ENCODE data around the gene CPTP.
"Not testable (repeated sequence)": the region's sequence is repeated elsewhere in the genome, so short reads cannot be mapped to it uniquely, and the experiment has no call there.

Gene CPTP

DNA sequence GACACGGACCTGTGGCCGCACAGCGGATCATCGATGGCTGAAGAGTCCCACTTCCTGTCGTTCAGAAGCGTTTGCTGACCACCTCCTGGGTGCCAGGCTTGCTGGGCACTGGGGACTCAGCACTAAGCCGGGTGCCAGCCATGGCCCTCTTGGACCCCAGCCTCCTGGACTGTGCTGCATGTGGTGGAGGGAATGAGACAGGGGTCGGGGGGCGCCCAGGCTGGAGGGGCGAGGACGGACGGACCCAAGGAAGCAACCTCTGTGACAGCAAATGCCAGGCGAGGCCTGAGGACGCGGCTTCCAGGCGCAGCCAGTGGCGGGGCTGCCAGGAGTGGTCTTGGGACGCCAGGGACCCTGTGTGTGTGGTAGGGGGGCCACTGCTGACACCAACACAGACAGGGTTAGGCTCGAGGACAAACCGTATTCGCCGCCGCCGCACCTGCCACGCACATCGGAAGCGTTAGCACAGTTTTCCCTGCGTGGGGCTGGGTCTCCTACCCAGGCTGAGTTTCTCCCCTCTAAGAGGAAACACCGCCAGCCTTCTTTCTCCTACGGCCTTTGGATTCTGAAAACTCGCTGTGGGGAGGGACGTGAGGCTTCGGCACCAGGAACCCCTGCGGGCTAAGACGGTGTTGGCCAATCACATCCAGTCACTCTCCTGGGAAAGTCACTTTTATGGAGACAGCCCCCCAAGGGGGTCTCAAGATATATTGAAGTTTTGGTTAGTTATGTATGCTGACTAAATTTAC is 36.8 kb downstream of the CPTP start:
- Histone ChIP-seq H3K9ac (ENCODE audit: low read depth, low read length) (no peak overlapping the region), H3K4me3 (ENCODE audit: low read length) (no peak overlapping the region), H3K36me3 (ENCODE audit: insufficient read depth, low read depth, low read length) (no peaks in the 10 kb centered on the region), H3K27ac (ENCODE audit: low read length) (no peak overlapping the region), H3K9me3 (ENCODE audit: insufficient read depth, low read depth, low read length) (peaks cover 8% of the 10 kb centered on the region), H3K27me3 (ENCODE audit: insufficient read depth, low read length) (no peaks in the 10 kb centered on the region), H3K4me1 (ENCODE audit: insufficient read depth, low read length) (peaks cover 16% of the 10 kb centered on the region)

- no peak overlapping the region for H3K9ac ChIP-seq (ENCODE audit: low read depth, low read length)
Observed at GRCh38 chr1:1361982-1362423, 37.4 kb downstream of the CPTP start.

DNA sequence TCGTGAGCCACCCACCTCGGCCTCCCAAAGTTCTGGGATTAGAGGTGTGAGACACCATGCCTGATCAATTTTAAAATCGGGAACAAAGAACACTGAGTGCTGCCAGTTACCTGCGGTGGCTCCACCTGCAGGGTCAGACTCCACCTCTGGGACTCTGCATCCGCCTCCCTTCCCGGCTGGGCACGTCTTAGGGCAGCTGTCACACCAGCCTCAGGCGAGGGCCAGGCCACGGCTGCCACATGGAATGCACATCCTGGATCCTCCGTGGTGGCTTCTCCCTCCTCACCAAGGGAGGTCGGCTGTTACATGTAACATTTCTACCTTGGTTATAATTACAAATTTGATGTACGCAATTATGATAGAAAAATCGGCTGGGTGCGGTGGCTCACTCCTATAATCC is 39.7 kb downstream of the CPTP start:
- H3K4me1 ChIP-seq (ENCODE audit: insufficient read depth, low read length): peaks cover 6% of the 10 kb centered on the region
- peaks cover 17% of the 10 kb centered on the region for H3K9me3 ChIP-seq (ENCODE audit: insufficient read depth, low read depth, low read length)
- H3K4me3 ChIP-seq (ENCODE audit: low read length): no peak overlapping the region
- H3K36me3 ChIP-seq (ENCODE audit: insufficient read depth, low read depth, low read length): no peaks in the 10 kb centered on the region
- H3K27ac ChIP-seq (ENCODE audit: low read length): no peak overlapping the region
- H3K27me3 ChIP-seq (ENCODE audit: insufficient read depth, low read length): no peaks in the 10 kb centered on the region
- H3K9ac ChIP-seq (ENCODE audit: low read depth, low read length): no peak overlapping the region

More at GRCh38 chr1:1361982-1362423, 37.4 kb downstream of the CPTP start:
- no peak overlapping the region for H3K27ac ChIP-seq (ENCODE audit: low read length)
- no peaks in the 10 kb centered on the region for H3K27me3 ChIP-seq (ENCODE audit: insufficient read depth, low read length)
- peaks cover 16% of the 10 kb centered on the region for H3K4me1 ChIP-seq (ENCODE audit: insufficient read depth, low read length)
- no peaks in the 10 kb centered on the region for H3K36me3 ChIP-seq (ENCODE audit: insufficient read depth, low read depth, low read length)
- no peak overlapping the region for H3K4me3 ChIP-seq (ENCODE audit: low read length)
- peaks cover 13% of the 10 kb centered on the region for H3K9me3 ChIP-seq (ENCODE audit: insufficient read depth, low read depth, low read length)

DNA sequence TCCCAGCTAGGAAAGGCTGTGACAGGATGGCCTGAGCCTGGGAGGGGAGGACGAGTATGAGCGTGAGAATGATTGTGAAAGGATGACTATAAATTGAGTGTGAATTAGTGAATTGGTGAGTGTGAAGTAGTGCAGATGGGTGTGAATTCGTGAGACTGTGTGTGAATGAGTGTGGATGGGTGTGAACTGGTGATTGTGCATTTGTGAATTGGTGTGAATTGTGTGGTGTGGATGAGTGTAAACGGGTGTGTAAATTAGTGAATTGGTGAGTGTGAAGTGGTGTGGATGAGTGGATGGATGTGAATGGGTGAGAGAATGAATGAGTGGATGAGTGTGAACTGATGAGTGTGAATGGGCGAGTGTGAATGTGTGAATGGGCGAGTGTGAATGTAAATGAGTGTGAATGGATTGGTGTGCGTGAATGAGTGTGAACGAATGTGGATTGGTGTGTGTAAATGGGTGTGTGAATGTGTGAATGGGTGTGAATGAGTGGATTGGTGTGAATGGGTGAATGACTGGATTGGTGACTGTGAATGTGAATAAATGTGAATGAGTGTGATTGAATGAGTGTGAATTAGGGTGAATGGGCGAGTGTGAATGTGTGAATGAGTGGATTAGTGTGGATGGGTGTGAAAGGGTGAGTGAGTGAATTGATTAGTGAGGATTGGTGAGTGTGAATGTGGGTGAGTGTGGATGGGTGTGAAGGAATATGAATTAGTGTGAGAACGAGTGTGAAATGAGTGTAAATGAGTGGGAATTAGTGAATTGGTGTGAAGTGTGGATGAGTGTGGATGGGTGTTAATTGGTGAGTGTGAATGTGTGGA is 41.5 kb downstream of the CPTP start:
- peaks cover 17% of the 10 kb centered on the region for H3K9me3 ChIP-seq (ENCODE audit: insufficient read depth, low read depth, low read length)
- H3K36me3 ChIP-seq (ENCODE audit: insufficient read depth, low read depth, low read length): no peaks in the 10 kb centered on the region
- no peaks in the 10 kb centered on the region for H3K27me3 ChIP-seq (ENCODE audit: insufficient read depth, low read length)
- H3K4me1 ChIP-seq (ENCODE audit: insufficient read depth, low read length): peaks cover 2% of the 10 kb centered on the region; the same call in 1 of the 2 replicates
- H3K9ac ChIP-seq (ENCODE audit: low read depth, low read length): no peak overlapping the region
- H3K4me3 ChIP-seq (ENCODE audit: low read length): no peak overlapping the region
- no peak overlapping the region for H3K27ac ChIP-seq (ENCODE audit: low read length)

DNA sequence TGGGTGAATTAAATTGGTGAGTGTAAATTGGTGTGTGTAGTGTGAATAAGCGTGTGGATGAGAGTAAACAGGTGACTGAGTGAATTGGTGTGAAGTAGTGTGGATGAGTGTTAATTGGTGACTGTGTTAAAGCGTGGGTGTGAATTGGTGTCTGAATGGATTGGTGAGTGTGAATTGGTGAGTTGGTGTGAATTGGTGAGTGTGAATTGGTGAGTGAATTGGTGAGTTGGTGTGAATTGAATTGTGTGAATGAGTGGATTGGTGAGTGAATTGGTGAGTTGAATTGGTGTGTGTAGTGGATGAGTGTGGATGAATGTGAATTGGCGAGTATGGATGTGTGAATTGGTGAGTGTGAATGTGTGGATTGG is 42.1 kb downstream of the CPTP start:
- Histone ChIP-seq H3K9me3 (ENCODE audit: insufficient read depth, low read depth, low read length) (peaks cover 17% of the 10 kb centered on the region), H3K27me3 (ENCODE audit: insufficient read depth, low read length) (no peaks in the 10 kb centered on the region), H3K27ac (ENCODE audit: low read length) (no peak overlapping the region), H3K9ac (ENCODE audit: low read depth, low read length) (no peak overlapping the region), H3K4me3 (ENCODE audit: low read length) (no peak overlapping the region), H3K36me3 (ENCODE audit: insufficient read depth, low read depth, low read length) (no peaks in the 10 kb centered on the region), H3K4me1 (ENCODE audit: insufficient read depth, low read length) (peaks cover 2% of the 10 kb centered on the region; the same call in 1 of the 2 replicates)

DNA sequence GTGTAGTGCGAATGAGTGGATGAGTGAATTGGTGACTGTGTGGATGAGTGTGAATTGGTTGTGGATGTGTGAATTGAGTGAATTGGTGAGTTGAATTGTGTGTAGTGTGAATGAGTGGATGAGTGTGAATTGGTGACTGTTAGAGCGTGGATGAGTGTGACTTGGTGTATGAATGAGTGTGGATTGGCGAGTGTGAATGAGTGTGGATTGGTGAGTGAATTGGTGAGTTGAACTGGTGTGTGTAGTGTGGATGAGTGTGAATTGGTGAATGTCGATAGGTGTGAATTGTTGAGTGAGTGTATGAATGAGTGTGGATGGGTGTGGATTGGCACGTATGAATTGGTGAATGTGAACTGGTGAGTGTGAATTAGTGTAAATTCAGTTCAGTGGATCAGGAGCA is 42.7 kb downstream of the CPTP start:
- Histone ChIP-seq H3K27ac (ENCODE audit: low read length) (no peak overlapping the region), H3K9ac (ENCODE audit: low read depth, low read length) (no peak overlapping the region), H3K4me3 (ENCODE audit: low read length) (no peak overlapping the region), H3K4me1 (ENCODE audit: insufficient read depth, low read length) (no peaks in the 10 kb centered on the region), H3K27me3 (ENCODE audit: insufficient read depth, low read length) (no peaks in the 10 kb centered on the region), H3K36me3 (ENCODE audit: insufficient read depth, low read depth, low read length) (no peaks in the 10 kb centered on the region), H3K9me3 (ENCODE audit: insufficient read depth, low read depth, low read length) (peaks cover 17% of the 10 kb centered on the region)

GRCh38 chr1:1370094-1370493 is 45.5 kb downstream of the CPTP start:
- not testable (repeated sequence) for H3K9ac ChIP-seq (ENCODE audit: low read depth, low read length); H3K4me3 ChIP-seq (ENCODE audit: low read length); H3K4me1 ChIP-seq (ENCODE audit: insufficient read depth, low read length); H3K27me3 ChIP-seq (ENCODE audit: insufficient read depth, low read length); H3K27ac ChIP-seq (ENCODE audit: low read length)
- Histone ChIP-seq H3K9me3 (ENCODE audit: insufficient read depth, low read depth, low read length) (peaks cover 17% of the 10 kb centered on the region), H3K36me3 (ENCODE audit: insufficient read depth, low read depth, low read length) (peaks cover 10% of the 10 kb centered on the region; the same call in 1 of the 2 replicates)

DNA sequence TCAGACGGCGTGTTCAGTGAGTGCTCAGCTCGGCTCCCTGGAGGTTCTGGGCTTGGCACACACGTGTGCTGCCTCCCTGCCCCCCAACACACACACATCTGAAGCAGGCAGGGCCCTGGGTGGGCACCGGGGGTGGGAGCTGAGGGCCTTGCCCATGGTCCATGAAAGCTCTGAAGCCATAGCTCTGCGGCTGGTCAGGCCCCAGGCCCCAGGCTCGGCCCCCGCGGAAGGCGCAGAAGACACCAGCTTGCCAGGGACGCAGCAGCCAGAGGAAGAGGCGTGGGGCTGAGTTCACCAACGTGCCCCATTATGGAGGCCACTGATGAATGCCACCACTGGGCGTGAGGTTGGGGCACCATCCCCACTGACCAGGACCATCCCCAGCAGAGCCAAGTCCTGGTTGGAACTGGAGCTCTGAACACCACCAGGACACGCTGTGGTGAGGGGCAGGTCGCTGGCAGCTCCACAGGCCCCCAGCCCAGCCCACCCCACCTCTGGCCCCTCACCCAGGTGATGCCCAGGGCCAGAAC is 46.2 kb downstream of the CPTP start:
- Histone ChIP-seq H3K9me3 (ENCODE audit: insufficient read depth, low read depth, low read length) (peaks cover 15% of the 10 kb centered on the region), H3K9ac (ENCODE audit: low read depth, low read length) (no peak overlapping the region), H3K4me1 (ENCODE audit: insufficient read depth, low read length) (no peaks in the 10 kb centered on the region), H3K27ac (ENCODE audit: low read length) (no peak overlapping the region), H3K36me3 (ENCODE audit: insufficient read depth, low read depth, low read length) (peaks cover 10% of the 10 kb centered on the region; the same call in 1 of the 2 replicates), H3K27me3 (ENCODE audit: insufficient read depth, low read length) (no peaks in the 10 kb centered on the region), H3K4me3 (ENCODE audit: low read length) (no peak overlapping the region)

DNA sequence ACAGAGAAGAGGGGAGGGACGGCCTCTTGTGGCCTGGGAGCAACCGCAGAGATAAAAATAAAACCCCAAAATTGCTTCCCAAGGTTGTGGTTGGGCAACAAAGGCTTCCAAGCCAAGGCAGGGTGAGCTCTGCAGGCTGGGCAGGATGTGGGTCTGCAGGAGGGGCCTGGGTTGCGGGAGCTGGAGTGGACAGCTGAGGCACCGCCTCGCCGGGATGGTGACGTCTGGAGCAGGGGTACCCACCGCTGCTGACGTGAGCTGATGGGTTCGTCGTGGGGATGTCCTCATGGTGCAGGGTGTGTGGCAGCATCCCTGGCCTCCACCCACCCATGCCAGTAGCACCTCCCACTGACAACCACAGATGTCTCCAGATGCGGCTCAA is 46.8 kb downstream of the CPTP start:
- Histone ChIP-seq H3K27ac (ENCODE audit: low read length) (no peak overlapping the region), H3K27me3 (ENCODE audit: insufficient read depth, low read length) (no peaks in the 10 kb centered on the region), H3K9ac (ENCODE audit: low read depth, low read length) (no peak overlapping the region), H3K4me1 (ENCODE audit: insufficient read depth, low read length) (no peaks in the 10 kb centered on the region), H3K4me3 (ENCODE audit: low read length) (no peak overlapping the region), H3K36me3 (ENCODE audit: insufficient read depth, low read depth, low read length) (peaks cover 10% of the 10 kb centered on the region; the same call in 1 of the 2 replicates), H3K9me3 (ENCODE audit: insufficient read depth, low read depth, low read length) (peaks cover 10% of the 10 kb centered on the region)

- Histone ChIP-seq H3K4me3 (ENCODE audit: low read length) (no peak overlapping the region), H3K36me3 (ENCODE audit: insufficient read depth, low read depth, low read length) (peaks cover 10% of the 10 kb centered on the region; the same call in 1 of the 2 replicates), H3K27me3 (ENCODE audit: insufficient read depth, low read length) (no peaks in the 10 kb centered on the region), H3K9me3 (ENCODE audit: insufficient read depth, low read depth, low read length) (peaks cover 3% of the 10 kb centered on the region), H3K9ac (ENCODE audit: low read depth, low read length) (no peak overlapping the region), H3K27ac (ENCODE audit: low read length) (no peak overlapping the region), H3K4me1 (ENCODE audit: insufficient read depth, low read length) (no peaks in the 10 kb centered on the region)
Observed at GRCh38 chr1:1371746-1372711, 47.4 kb downstream of the CPTP start.

All from iPS-20b (cell line).